Endometrial microvascular endothelial cells (primary cell): Measurements from ENCODE around the gene NFE2L2. TPM values are rescaled to one million over a fixed set of nuclear protein-coding genes. Genes with fewer than 3 reads are reported as not detected.
"Not testable (repeated sequence)": the region's sequence is repeated elsewhere in the genome, so short reads cannot be mapped to it uniquely, and the experiment has no call there.

ENCODE experiments used
- in situ Hi-C: cut with HindIII; loops from 2 replicates; pipeline ENCODE4 v1.10.0; 2017; ENCODE audit warnings: low sequenced_read_pairs, low pct_unique_long_range_greater_than_20kb; ENCODE audit errors: inconsistent ontology term
- total RNA-seq: library from RNA; depleted of rRNA; stranded (reverse); fragments of >200 nt; gene quantifications from one replicate; pipeline ENCODE4 v1.2.3, GENCODE V29; 2015; ENCODE audit errors: inconsistent ontology term

NFE2L2 gene
- total RNA-seq, 1 donor from 2014 or later: 48.9 TPM

DNA sequence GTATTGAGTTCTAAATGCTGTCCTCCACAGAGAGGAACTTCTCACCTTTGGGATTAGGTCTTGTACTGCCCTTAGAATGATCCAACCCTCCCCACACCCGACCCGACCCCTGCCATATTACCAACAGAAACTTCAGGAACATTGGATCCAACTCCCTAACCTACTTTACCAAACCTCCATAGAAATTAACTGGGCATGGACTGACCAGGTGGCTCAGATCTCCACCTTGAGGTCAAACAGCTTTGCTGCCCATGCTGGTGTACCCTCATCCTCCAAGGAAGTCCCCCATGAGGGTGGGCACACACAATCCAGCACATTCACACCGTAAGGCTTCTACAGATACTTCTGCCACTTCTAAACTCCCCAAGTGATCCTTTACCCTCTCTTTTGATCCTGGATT lies 21.5 kb downstream of the NFE2L2 start:
- in situ Hi-C loops: no loop called here

DNA sequence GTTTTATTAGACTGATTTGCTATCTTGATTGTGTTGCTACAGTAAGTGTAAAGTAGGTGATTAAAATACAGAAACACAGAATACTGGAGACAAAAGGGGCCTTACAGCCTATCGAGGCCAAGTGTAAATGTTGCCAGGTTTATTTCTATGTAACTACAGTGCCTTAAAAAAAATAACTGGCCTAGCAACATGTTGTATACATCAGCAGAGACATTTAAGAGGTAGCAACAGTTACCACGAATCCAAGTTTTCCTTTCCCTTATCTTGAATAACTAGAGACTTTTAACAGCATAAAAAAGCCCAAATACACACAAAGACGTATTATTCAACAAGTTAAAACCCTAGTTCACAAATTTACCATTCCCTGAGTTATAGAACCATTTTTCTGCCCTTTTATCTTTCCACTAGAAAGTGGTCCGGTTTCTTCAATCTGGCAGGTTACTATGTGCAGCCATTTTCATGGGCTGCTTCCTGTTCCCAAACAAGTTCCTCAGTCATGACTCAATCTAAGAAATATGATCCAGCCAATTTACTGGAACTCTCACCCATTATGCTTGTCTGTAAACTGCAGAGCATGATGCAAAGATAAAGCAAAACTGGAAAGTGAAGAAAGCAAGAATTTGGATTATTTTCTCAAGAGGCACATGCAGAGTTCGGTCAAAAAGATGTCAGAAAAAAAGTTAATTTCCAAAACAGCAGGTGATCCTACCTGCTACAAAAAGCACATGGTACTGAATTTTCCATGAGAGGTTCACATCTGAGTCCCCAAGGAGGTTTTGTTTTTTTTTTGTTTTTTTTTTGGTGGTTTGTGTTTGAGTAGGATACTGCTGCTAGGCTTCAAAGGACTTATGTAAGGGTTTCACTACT lies 22.2 kb downstream of the NFE2L2 start:
- in situ Hi-C loops: no loop called here

GRCh38 chr2:177241711-177242120 lies 22.8 kb downstream of the NFE2L2 start:
- in situ Hi-C loops: no loop called here

GRCh38 chr2:177239932-177240630 lies 24.4 kb downstream of the NFE2L2 start:
- in situ Hi-C loops: no loop called here

- in situ Hi-C loops: no loop called here
Observed at GRCh38 chr2:177239053-177239452, 25.5 kb downstream of the NFE2L2 start.

DNA sequence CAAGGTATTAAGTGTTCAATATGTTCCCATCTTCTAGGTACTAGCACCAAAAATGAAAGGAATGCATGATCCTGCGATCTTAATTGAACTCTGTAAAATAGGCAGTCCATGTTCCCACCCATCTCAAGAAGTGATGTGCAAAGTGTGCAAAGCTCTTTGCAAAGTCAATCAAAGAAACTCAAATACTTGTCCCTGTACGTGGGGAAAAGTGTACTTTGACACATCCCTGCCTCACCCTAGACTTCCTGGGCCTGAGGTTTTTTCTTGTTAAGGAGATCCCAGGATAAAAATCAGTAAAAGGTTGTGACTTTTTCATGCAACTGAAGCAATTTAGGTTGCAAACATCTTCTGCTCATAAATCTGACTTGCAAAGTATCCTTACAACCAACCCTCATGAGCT lies 26.6 kb downstream of the NFE2L2 start:
- in situ Hi-C loops: no loop called here

- in situ Hi-C loops: no loop called here
Observed at GRCh38 chr2:177235855-177236437, 28.6 kb downstream of the NFE2L2 start.

GRCh38 chr2:177234267-177234666 lies 30.3 kb downstream of the NFE2L2 start:
- in situ Hi-C loops: no loop called here

DNA sequence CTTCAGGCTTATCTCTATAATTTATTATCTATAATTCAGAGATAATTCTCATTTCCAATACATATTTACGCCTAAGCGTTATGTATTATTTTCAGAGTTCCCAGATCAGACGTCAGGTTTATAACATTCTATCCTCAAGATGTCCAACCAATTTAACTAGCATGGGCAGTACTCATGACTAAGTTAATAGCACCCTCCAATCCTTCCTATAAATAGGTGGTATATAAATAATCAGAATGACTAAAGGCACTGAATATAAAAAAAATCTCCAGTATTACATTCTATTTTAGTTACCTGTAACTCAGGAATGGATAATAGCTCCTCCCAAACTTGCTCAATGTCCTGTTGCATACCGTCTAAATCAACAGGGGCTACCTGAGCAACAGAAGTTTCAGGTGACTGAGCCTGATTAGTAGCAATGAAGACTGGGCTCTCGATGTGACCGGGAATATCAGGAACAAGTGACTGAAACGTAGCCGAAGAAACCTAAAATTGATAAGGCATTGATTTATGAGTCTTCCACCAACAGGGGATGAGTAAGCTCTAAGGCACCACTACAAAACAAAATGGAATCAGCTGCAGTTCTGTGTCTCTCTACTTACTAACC lies 32.3 kb downstream of the NFE2L2 start:
- in situ Hi-C loops: no loop called here

- in situ Hi-C loops: no loop called here
Observed at GRCh38 chr2:177231270-177231669, 33.3 kb downstream of the NFE2L2 start.

DNA sequence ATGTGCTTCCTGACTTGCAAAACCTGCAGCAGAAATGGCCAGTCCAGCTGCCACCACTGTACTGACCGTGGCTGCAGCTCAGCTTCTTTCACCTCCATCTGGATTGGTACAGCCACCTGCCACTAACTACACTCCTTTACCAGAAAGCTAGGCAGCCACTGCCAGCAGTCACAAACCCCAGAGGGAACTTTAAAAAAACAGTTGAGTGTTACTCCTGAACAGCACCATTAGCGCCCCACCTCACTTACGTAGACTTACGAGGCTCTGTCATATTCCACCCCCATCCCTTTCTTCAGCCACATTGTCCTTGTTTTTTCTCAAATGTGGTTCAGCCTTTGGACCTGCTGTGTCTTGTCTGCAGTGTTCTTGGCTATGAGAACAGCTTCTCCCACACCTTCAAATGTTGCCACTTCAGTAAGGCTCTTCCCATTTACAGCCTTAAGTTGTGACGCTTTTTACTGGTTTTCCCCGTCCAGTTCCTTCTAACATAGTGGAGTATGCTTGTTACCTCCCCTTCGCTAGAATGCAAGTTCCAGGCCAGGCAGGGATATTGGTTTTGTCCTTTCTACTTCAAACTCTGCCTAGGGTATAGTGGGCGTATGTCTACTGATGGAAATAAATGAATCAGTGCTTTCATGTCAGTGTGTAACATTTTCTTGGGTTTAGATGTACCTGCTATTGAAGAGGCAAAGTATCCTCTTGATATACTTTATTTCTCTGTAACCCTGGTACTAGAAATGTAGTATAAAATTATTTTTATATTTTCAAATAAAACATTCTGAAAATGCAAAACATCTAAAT lies 34.9 kb downstream of the NFE2L2 start:
- in situ Hi-C loops: no loop called here

DNA sequence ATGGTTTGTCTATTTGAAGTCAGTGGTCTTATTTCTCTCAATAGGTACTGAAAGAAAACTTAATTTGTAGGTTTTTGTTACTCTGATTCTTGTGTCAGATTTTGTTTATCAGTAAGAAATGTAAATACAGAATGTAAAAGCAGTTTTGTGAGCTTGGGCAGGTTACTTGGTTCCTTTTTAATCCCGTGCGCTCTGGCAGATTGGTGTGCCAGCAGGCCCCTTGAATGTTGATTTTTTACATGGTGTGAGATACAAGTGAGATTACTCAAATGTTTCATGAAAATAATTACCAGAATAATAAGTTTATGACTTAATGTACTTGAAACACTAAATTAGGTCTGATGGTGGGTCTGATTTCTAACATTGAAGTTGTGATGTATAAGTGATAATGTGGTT lies 38.6 kb downstream of the NFE2L2 start:
- in situ Hi-C loops: no loop called here

- in situ Hi-C loops: not testable (repeated sequence)
Observed at GRCh38 chr2:177223436-177223835, 41.1 kb downstream of the NFE2L2 start.

- in situ Hi-C loops: no loop called here
Observed at GRCh38 chr2:177221970-177222369, 42.6 kb downstream of the NFE2L2 start.

DNA sequence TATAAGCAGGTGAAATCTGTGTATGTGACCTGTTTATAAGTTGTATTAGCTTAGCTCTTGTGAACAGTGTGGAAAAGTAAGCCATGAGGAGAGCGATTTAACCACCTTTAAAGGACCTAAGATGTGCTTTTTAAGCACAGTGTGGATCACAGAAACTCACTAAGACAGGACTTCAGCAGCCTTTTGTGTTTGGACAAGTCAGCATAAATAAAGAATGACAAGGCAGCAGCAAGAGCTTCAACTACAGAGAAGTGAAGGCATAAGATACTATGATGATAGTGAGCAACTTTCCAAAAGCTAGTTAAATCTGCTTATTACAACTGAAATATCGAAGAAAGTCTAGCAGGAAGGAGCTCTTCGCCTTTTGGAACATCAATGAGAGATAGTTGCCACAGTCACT lies 43.0 kb downstream of the NFE2L2 start:
- in situ Hi-C loops: no loop called here

DNA sequence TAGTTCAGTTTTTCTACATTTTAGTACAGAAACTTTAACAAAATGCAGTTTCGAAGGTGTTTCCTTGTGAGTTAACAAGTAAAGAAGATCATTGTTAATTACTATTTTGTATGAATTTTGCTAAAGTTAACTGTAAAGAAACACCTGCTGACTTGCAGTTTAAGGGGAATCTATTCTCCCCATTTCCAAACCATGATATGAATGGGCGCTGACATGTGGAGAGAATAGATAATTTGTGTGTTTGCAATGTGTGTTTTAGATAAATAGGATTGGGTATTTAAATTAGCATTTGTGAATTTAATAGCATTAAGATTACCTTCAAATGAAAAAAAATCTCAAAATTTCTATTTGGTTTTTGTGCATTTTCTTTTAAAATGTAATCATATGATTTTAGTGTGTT lies 44.7 kb downstream of the NFE2L2 start:
- in situ Hi-C loops: not testable (repeated sequence)

GRCh38 chr2:177217247-177217843 lies 47.2 kb downstream of the NFE2L2 start:
- in situ Hi-C loops: no loop called here
